Duodenal mucosa (tissue), 2 donors: ENCODE measurements around the gene RHBDD3.

Source experiments
- H3K27ac ChIP-seq: one replicate; pipeline ENCODE4 v1.7.0; 2013; ENCODE audit warnings: low read depth, low read length
- H3K27me3 ChIP-seq, 2 donors: one replicate each; pipeline ENCODE4 v1.7.0; 2013; ENCODE audit warnings: low read length in 2 of 2, control low read depth in 1 of 2; ENCODE audit not compliant: insufficient read depth in 2 of 2, control insufficient read depth in 1 of 2
- H3K36me3 ChIP-seq, 2 donors: one replicate each; pipeline ENCODE4 v1.7.0; 2013; ENCODE audit warnings: low read length in 2 of 2, control low read depth in 1 of 2; ENCODE audit not compliant: insufficient read depth in 2 of 2, control insufficient read depth in 1 of 2
- H3K4me1 ChIP-seq, 2 donors: one replicate each; pipeline ENCODE4 v1.7.0; 2013; ENCODE audit warnings: low read length in 2 of 2, control low read depth in 1 of 2; ENCODE audit not compliant: insufficient read depth in 2 of 2, control insufficient read depth in 1 of 2
- H3K4me3 ChIP-seq, 2 donors: one replicate each; pipeline ENCODE4 v1.7.0; 2013; ENCODE audit warnings: low read length in 2 of 2, low read depth in 1 of 2
- H3K9ac ChIP-seq, 2 donors: one replicate each; pipeline ENCODE4 v1.7.0; 2013; ENCODE audit warnings: low read length in 2 of 2, low read depth in 1 of 2
- H3K9me3 ChIP-seq, 2 donors: one replicate each; pipeline ENCODE4 v1.7.0; 2013; ENCODE audit warnings: low read length in 2 of 2, control low read depth in 1 of 2; ENCODE audit not compliant: control insufficient read depth in 1 of 2

RHBDD3 gene

GRCh38 chr22:29260031-29260560 is 7.7 kb downstream of the RHBDD3 start:
- Histone ChIP-seq H3K4me1 (no peaks in the 10 kb centered on the region), H3K9me3 (no peaks in the 10 kb centered on the region), H3K9ac (no peak overlapping the region), H3K4me3 (no peak overlapping the region), H3K36me3 (peaks cover 0 to 18% of the 10 kb centered on the region in 2 donors), H3K27ac (no peak overlapping the region), H3K27me3 (no peaks in the 10 kb centered on the region)

GRCh38 chr22:29259253-29259899 is 8.4 kb downstream of the RHBDD3 start:
- Histone ChIP-seq H3K9ac (no peak overlapping the region), H3K9me3 (no peaks in the 10 kb centered on the region), H3K27ac (no peak overlapping the region), H3K36me3 (peaks cover 0 to 14% of the 10 kb centered on the region in 2 donors), H3K4me1 (no peaks in the 10 kb centered on the region), H3K27me3 (no peaks in the 10 kb centered on the region), H3K4me3 (no peak overlapping the region)

GRCh38 chr22:29258407-29259252 is 9.2 kb downstream of the RHBDD3 start:
- Histone ChIP-seq H3K27ac (no peak overlapping the region), H3K9ac (no peak overlapping the region), H3K36me3 (peaks cover 0 to 7% of the 10 kb centered on the region in 2 donors), H3K27me3 (no peaks in the 10 kb centered on the region), H3K4me3 (no peak overlapping the region), H3K9me3 (no peaks in the 10 kb centered on the region), H3K4me1 (no peaks in the 10 kb centered on the region)

- Histone ChIP-seq H3K4me1 (no peaks in the 10 kb centered on the region), H3K27me3 (no peaks in the 10 kb centered on the region), H3K9me3 (no peaks in the 10 kb centered on the region), H3K36me3 (peaks cover 0 to 6% of the 10 kb centered on the region in 2 donors), H3K9ac (no peak overlapping the region), H3K4me3 (no peak overlapping the region), H3K27ac (no peak overlapping the region)
These were observed 10.0 kb downstream of the RHBDD3 start for GRCh38 chr22:29257751-29258181.

- Histone ChIP-seq H3K4me3 (no peak overlapping the region), H3K36me3 (peaks cover 0 to 6% of the 10 kb centered on the region in 2 donors), H3K27ac (no peak overlapping the region), H3K9me3 (no peaks in the 10 kb centered on the region), H3K4me1 (no peaks in the 10 kb centered on the region), H3K27me3 (no peaks in the 10 kb centered on the region), H3K9ac (no peak overlapping the region)
These were observed 11.0 kb downstream of the RHBDD3 start for GRCh38 chr22:29256606-29257325.

- no peaks in the 10 kb centered on the region for H3K9me3 ChIP-seq
- H3K4me1 ChIP-seq, result no peaks in the 10 kb centered on the region
- no peak overlapping the region for H3K4me3 ChIP-seq
- no peak overlapping the region for H3K9ac ChIP-seq
- no peaks in the 10 kb centered on the region for H3K27me3 ChIP-seq
- H3K27ac ChIP-seq, result no peak overlapping the region
- H3K36me3 ChIP-seq, result peaks cover 0 to 6% of the 10 kb centered on the region in 2 donors
These were observed 12.6 kb downstream of the RHBDD3 start for GRCh38 chr22:29255064-29255621.

GRCh38 chr22:29254286-29254660 is 13.5 kb downstream of the RHBDD3 start:
- H3K27ac ChIP-seq, result no peak overlapping the region
- H3K36me3 ChIP-seq, result peaks cover 0 to 3% of the 10 kb centered on the region in 2 donors
- no peaks in the 10 kb centered on the region for H3K9me3 ChIP-seq
- H3K27me3 ChIP-seq, result no peaks in the 10 kb centered on the region
- H3K4me3 ChIP-seq, result no peak overlapping the region
- H3K4me1 ChIP-seq, result no peaks in the 10 kb centered on the region
- H3K9ac ChIP-seq, result no peak overlapping the region

- Histone ChIP-seq H3K4me3 (no peak overlapping the region), H3K9ac (no peak overlapping the region), H3K27me3 (no peaks in the 10 kb centered on the region)
These were observed 14.1 kb downstream of the RHBDD3 start for GRCh38 chr22:29253561-29254285.

GRCh38 chr22:29251981-29252911 is 15.5 kb downstream of the RHBDD3 start:
- no peaks in the 10 kb centered on the region for H3K4me1 ChIP-seq
- no peaks in the 10 kb centered on the region for H3K9me3 ChIP-seq
- no peak overlapping the region for H3K27ac ChIP-seq
- no peak overlapping the region for H3K9ac ChIP-seq
- H3K4me3 ChIP-seq, result no peak overlapping the region
- H3K27me3 ChIP-seq, result no peaks in the 10 kb centered on the region
- H3K36me3 ChIP-seq, result no peaks in the 10 kb centered on the region

More at GRCh38 chr22:29253561-29254285, 14.1 kb downstream of the RHBDD3 start:
- no peak overlapping the region for H3K27ac ChIP-seq
- no peaks in the 10 kb centered on the region for H3K4me1 ChIP-seq
- no peaks in the 10 kb centered on the region for H3K9me3 ChIP-seq
- H3K36me3 ChIP-seq, result peaks cover 0 to 3% of the 10 kb centered on the region in 2 donors
